ENCODE results near the gene FERMT3. TPM values are rescaled to one million over a fixed set of nuclear protein-coding genes. Genes with fewer than 3 reads are reported as not detected.
A peak's percentile ranks its signal among the peaks of the same experiment; 100 is the strongest.

FERMT3 gene
- total and polyA plus RNA-seq, 2 of the 13 experiments (the other 11 are each of a cell fraction or from before 2014, with no cell fraction given) = 0.29 TPM; not detected in 1

DNA sequence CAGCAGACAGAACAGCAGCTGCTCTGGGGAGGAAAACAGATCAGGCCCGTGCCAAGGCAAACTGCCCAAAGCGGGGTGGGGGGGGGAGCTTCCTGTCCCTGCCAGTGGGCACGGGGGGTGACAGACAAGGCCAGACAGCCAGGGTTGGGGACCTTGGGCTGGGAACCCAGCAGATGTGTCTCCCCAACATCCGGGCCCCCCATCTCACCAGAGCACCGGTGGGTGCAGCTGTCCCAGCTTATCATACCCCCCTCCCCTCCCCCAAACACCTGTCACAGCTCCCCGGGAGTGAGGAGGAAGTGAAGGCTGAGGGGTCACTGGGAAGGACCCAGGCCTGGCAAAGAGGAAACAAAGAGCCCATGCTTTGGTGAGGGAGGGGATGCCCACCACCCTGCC, 38.9 kb downstream of the FERMT3 start (continued):
- TF ChIP-seq IKZF4 (CRISPR knock-in tag; IDR thresholded peaks at IDR 0.05; ENCODE audit: borderline replicate concordance, low read depth, not compliant biosample characterization) = no peak
- TF ChIP-seq POLR2AphosphoS5 (IDR thresholded peaks at IDR 0.05; ENCODE audit: low read depth, low read length) = no peak
- TF ChIP-seq ZNF557 (CRISPR knock-in tag; IDR thresholded peaks at IDR 0.05) = no peak
- no peak for TF ChIP-seq GTF2F1 (IDR thresholded peaks at IDR 0.05; ENCODE audit: low read length)
- TF ChIP-seq FOXO4 (CRISPR knock-in tag; conservative IDR thresholded peaks at IDR 0.05) = no peak
- TF ChIP-seq, protein P1, sequence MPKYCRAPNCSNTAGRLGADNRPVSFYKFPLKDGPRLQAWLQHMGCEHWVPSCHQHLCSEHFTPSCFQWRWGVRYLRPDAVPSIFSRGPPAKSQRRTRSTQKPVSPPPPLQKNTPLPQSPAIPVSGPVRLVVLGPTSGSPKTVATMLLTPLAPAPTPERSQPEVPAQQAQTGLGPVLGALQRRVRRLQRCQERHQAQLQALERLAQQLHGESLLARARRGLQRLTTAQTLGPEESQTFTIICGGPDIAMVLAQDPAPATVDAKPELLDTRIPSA (CRISPR knock-in tag; IDR thresholded peaks at IDR 0.05; ENCODE audit: borderline replicate concordance) = no peak
- no peak for TF ChIP-seq ZFP36L2 (CRISPR knock-in tag; IDR thresholded peaks at IDR 0.05)
- 0 out of 2 replicates have a peak, but pooled peaks have one; percentile 23 for TF ChIP-seq ZBTB2 (CRISPR knock-in tag; IDR thresholded peaks at IDR 0.05; ENCODE audit: low read depth)
- TF ChIP-seq, protein P2, sequence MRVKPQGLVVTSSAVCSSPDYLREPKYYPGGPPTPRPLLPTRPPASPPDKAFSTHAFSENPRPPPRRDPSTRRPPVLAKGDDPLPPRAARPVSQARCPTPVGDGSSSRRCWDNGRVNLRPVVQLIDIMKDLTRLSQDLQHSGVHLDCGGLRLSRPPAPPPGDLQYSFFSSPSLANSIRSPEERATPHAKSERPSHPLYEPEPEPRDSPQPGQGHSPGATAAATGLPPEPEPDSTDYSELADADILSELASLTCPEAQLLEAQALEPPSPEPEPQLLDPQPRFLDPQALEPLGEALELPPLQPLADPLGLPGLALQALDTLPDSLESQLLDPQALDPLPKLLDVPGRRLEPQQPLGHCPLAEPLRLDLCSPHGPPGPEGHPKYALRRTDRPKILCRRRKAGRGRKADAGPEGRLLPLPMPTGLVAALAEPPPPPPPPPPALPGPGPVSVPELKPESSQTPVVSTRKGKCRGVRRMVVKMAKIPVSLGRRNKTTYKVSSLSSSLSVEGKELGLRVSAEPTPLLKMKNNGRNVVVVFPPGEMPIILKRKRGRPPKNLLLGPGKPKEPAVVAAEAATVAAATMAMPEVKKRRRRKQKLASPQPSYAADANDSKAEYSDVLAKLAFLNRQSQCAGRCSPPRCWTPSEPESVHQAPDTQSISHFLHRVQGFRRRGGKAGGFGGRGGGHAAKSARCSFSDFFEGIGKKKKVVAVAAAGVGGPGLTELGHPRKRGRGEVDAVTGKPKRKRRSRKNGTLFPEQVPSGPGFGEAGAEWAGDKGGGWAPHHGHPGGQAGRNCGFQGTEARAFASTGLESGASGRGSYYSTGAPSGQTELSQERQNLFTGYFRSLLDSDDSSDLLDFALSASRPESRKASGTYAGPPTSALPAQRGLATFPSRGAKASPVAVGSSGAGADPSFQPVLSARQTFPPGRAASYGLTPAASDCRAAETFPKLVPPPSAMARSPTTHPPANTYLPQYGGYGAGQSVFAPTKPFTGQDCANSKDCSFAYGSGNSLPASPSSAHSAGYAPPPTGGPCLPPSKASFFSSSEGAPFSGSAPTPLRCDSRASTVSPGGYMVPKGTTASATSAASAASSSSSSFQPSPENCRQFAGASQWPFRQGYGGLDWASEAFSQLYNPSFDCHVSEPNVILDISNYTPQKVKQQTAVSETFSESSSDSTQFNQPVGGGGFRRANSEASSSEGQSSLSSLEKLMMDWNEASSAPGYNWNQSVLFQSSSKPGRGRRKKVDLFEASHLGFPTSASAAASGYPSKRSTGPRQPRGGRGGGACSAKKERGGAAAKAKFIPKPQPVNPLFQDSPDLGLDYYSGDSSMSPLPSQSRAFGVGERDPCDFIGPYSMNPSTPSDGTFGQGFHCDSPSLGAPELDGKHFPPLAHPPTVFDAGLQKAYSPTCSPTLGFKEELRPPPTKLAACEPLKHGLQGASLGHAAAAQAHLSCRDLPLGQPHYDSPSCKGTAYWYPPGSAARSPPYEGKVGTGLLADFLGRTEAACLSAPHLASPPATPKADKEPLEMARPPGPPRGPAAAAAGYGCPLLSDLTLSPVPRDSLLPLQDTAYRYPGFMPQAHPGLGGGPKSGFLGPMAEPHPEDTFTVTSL (CRISPR knock-in tag; IDR thresholded peaks at IDR 0.05; ENCODE audit: borderline replicate concordance) = 0 out of 2 replicates have a peak, but pooled peaks have one; percentile 18
- TF ChIP-seq, protein P3, sequence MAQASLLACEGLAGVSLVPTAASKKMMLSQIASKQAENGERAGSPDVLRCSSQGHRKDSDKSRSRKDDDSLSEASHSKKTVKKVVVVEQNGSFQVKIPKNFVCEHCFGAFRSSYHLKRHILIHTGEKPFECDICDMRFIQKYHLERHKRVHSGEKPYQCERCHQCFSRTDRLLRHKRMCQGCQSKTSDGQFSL (CRISPR knock-in tag; IDR thresholded peaks at IDR 0.05) = peak; percentile 49; the same call in 1 of the 2 replicates
- no peak for TF ChIP-seq FOXK1 (CRISPR knock-in tag; IDR thresholded peaks at IDR 0.05; ENCODE audit: borderline replicate concordance, low read depth)
- no peak for TF ChIP-seq ZNF772 (CRISPR knock-in tag; IDR thresholded peaks at IDR 0.05)
- TF ChIP-seq RELA (CRISPR knock-in tag; IDR thresholded peaks at IDR 0.05) = no peak
- no peak for TF ChIP-seq ZNF335 (CRISPR knock-in tag; IDR thresholded peaks at IDR 0.05)
- no peak for TF ChIP-seq TEAD2 (CRISPR knock-in tag; IDR thresholded peaks at IDR 0.05)
- peak; percentile 63 for TF ChIP-seq AGO2 (optimal IDR thresholded peaks at IDR 0.05; ENCODE audit: low read depth, low read length)
- peak; percentile 4; the same call in 1 of the 2 replicates for TF ChIP-seq KDM2A (CRISPR knock-in tag; IDR thresholded peaks at IDR 0.05; ENCODE audit: borderline replicate concordance, low read depth)
- no peak for TF ChIP-seq NRL (CRISPR knock-in tag; IDR thresholded peaks at IDR 0.05; ENCODE audit: borderline replicate concordance)
